OCI-LY3 (cell line): ENCODE data around the gene SCARB1.

Experiments
- EZH2phosphoT487 ChIP-seq: fragments of 200-600 bp; shearing (Covaris generic); IDR thresholded peaks from 2 replicates; pipeline ENCODE4 v1.6.1; 2018; ENCODE audit warnings: antibody characterized with exemption, mixed run types, low read depth
- TF ChIP-seq, protein P1 (sequence below): fragments of 200-600, 300-600 bp; sonication (generic); IDR thresholded peaks from 2 replicates; pipeline ENCODE4 v1.5.1; 2014; ENCODE audit warnings: antibody characterized with exemption, low read length, low read depth

DNA sequence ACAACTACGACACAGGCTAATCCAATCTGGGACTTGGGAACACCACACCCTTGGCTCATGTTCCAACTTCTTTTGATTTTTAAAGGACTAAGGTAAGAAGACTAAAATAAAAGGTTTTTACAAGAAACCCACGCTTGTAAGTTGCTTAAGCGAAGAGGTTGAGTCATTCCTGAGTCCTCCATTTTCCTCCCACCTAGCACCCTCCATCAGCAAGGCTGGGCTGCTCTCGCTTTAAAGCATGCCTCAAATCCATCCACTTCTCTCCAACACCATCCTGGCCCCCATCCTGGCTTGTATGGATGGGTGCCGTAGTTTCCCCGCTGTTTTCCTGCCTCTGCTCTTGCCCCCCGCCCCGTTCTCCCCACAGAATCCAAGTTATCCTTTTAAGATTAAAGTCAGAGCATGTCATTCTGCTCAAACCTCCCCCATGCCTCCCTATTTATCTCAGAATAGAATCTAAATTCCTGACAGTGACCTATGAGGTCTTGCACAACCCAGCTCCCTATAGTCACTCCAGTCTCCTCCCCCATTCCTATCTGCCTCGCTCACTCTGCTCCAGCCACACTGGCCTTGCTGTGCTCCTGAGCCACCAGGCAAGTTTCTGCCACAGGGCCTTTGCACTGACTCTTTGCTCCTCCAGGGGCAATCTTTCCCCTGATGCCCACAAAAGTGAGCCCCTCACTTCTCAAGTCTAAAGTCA, 34.5 kb downstream of the SCARB1 start:
- TF ChIP-seq, protein P1, sequence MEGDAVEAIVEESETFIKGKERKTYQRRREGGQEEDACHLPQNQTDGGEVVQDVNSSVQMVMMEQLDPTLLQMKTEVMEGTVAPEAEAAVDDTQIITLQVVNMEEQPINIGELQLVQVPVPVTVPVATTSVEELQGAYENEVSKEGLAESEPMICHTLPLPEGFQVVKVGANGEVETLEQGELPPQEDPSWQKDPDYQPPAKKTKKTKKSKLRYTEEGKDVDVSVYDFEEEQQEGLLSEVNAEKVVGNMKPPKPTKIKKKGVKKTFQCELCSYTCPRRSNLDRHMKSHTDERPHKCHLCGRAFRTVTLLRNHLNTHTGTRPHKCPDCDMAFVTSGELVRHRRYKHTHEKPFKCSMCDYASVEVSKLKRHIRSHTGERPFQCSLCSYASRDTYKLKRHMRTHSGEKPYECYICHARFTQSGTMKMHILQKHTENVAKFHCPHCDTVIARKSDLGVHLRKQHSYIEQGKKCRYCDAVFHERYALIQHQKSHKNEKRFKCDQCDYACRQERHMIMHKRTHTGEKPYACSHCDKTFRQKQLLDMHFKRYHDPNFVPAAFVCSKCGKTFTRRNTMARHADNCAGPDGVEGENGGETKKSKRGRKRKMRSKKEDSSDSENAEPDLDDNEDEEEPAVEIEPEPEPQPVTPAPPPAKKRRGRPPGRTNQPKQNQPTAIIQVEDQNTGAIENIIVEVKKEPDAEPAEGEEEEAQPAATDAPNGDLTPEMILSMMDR, result no peak
- no peak for TF ChIP-seq EZH2phosphoT487
